ENCODE results near the gene DENND5A. TPM values are rescaled to one million over a fixed set of nuclear protein-coding genes. Genes with fewer than 3 reads are reported as not detected.

Gene DENND5A
- total and polyA plus RNA-seq, 9 of the 15 experiments (the other 6 are each of a cell fraction or from before 2014, with no cell fraction given) = 11.7 to 130 (median 46.3) TPM

- TF ChIP-seq TAF9B (IDR thresholded peaks at IDR 0.05; ENCODE audit: partially characterized antibody) = no peak
- TF ChIP-seq, protein P1, sequence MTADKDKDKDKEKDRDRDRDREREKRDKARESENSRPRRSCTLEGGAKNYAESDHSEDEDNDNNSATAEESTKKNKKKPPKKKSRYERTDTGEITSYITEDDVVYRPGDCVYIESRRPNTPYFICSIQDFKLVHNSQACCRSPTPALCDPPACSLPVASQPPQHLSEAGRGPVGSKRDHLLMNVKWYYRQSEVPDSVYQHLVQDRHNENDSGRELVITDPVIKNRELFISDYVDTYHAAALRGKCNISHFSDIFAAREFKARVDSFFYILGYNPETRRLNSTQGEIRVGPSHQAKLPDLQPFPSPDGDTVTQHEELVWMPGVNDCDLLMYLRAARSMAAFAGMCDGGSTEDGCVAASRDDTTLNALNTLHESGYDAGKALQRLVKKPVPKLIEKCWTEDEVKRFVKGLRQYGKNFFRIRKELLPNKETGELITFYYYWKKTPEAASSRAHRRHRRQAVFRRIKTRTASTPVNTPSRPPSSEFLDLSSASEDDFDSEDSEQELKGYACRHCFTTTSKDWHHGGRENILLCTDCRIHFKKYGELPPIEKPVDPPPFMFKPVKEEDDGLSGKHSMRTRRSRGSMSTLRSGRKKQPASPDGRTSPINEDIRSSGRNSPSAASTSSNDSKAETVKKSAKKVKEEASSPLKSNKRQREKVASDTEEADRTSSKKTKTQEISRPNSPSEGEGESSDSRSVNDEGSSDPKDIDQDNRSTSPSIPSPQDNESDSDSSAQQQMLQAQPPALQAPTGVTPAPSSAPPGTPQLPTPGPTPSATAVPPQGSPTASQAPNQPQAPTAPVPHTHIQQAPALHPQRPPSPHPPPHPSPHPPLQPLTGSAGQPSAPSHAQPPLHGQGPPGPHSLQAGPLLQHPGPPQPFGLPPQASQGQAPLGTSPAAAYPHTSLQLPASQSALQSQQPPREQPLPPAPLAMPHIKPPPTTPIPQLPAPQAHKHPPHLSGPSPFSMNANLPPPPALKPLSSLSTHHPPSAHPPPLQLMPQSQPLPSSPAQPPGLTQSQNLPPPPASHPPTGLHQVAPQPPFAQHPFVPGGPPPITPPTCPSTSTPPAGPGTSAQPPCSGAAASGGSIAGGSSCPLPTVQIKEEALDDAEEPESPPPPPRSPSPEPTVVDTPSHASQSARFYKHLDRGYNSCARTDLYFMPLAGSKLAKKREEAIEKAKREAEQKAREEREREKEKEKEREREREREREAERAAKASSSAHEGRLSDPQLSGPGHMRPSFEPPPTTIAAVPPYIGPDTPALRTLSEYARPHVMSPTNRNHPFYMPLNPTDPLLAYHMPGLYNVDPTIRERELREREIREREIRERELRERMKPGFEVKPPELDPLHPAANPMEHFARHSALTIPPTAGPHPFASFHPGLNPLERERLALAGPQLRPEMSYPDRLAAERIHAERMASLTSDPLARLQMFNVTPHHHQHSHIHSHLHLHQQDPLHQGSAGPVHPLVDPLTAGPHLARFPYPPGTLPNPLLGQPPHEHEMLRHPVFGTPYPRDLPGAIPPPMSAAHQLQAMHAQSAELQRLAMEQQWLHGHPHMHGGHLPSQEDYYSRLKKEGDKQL (CRISPR knock-in tag; IDR thresholded peaks at IDR 0.05; ENCODE audit: borderline replicate concordance) = no peak
- no peak for TF ChIP-seq CHD1 (IDR thresholded peaks at IDR 0.05; ENCODE audit: low read length)
- TF ChIP-seq U2AF2 (optimal IDR thresholded peaks at IDR 0.05; ENCODE audit: low read depth, low read length) = no peak
- TF ChIP-seq ZC3H8 (IDR thresholded peaks at IDR 0.05) = no peak
- no peak for TF ChIP-seq THAP12 (CRISPR knock-in tag; IDR thresholded peaks at IDR 0.05)
- TF ChIP-seq, protein P2, sequence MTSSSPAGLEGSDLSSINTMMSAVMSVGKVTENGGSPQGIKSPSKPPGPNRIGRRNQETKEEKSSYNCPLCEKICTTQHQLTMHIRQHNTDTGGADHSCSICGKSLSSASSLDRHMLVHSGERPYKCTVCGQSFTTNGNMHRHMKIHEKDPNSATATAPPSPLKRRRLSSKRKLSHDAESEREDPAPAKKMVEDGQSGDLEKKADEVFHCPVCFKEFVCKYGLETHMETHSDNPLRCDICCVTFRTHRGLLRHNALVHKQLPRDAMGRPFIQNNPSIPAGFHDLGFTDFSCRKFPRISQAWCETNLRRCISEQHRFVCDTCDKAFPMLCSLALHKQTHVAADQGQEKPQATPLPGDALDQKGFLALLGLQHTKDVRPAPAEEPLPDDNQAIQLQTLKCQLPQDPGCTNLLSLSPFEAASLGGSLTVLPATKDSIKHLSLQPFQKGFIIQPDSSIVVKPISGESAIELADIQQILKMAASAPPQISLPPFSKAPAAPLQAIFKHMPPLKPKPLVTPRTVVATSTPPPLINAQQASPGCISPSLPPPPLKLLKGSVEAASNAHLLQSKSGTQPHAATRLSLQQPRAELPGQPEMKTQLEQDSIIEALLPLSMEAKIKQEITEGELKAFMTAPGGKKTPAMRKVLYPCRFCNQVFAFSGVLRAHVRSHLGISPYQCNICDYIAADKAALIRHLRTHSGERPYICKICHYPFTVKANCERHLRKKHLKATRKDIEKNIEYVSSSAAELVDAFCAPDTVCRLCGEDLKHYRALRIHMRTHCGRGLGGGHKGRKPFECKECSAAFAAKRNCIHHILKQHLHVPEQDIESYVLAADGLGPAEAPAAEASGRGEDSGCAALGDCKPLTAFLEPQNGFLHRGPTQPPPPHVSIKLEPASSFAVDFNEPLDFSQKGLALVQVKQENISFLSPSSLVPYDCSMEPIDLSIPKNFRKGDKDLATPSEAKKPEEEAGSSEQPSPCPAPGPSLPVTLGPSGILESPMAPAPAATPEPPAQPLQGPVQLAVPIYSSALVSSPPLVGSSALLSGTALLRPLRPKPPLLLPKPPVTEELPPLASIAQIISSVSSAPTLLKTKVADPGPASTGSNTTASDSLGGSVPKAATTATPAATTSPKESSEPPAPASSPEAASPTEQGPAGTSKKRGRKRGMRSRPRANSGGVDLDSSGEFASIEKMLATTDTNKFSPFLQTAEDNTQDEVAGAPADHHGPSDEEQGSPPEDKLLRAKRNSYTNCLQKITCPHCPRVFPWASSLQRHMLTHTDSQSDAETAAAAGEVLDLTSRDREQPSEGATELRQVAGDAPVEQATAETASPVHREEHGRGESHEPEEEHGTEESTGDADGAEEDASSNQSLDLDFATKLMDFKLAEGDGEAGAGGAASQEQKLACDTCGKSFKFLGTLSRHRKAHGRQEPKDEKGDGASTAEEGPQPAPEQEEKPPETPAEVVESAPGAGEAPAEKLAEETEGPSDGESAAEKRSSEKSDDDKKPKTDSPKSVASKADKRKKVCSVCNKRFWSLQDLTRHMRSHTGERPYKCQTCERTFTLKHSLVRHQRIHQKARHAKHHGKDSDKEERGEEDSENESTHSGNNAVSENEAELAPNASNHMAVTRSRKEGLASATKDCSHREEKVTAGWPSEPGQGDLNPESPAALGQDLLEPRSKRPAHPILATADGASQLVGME (CRISPR knock-in tag; IDR thresholded peaks at IDR 0.05) = no peak
- no peak for TF ChIP-seq FOXA1 (IDR thresholded peaks at IDR 0.05; ENCODE audit: borderline replicate concordance)
- TF ChIP-seq, protein P3, sequence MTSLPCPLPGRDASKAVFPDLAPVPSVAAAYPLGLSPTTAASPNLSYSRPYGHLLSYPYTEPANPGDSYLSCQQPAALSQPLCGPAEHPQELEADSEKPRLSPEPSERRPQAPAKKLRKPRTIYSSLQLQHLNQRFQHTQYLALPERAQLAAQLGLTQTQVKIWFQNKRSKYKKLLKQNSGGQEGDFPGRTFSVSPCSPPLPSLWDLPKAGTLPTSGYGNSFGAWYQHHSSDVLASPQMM (CRISPR knock-in tag; IDR thresholded peaks at IDR 0.05) = no peak
- no peak for TF ChIP-seq PCBP1 (IDR thresholded peaks at IDR 0.05; ENCODE audit: low read depth, low read length, poor library complexity, severe bottlenecking)
- TF ChIP-seq MAFF (IDR thresholded peaks at IDR 0.05; ENCODE audit: low read length) = no peak
These were observed 141.4 kb downstream of the DENND5A start (continued) for GRCh38 chr11:9123595-9124304.
